GM18520 (cell line): ENCODE measurements around the gene GMPR.
"Not testable (repeated sequence)": the region's sequence is repeated elsewhere in the genome, so short reads cannot be mapped to it uniquely, and the experiment has no call there.

ENCODE experiments used
- ATAC-seq: cut with Tn5 transposase; IDR thresholded peaks from one replicate; pipeline ENCODE4 v1.9.1; 2021; ENCODE audit not compliant: unreplicated experiment

GMPR gene

GRCh38 chr6:16225062-16225731 is 13.2 kb upstream of the GMPR start:
- not testable (repeated sequence) for ATAC-seq

DNA sequence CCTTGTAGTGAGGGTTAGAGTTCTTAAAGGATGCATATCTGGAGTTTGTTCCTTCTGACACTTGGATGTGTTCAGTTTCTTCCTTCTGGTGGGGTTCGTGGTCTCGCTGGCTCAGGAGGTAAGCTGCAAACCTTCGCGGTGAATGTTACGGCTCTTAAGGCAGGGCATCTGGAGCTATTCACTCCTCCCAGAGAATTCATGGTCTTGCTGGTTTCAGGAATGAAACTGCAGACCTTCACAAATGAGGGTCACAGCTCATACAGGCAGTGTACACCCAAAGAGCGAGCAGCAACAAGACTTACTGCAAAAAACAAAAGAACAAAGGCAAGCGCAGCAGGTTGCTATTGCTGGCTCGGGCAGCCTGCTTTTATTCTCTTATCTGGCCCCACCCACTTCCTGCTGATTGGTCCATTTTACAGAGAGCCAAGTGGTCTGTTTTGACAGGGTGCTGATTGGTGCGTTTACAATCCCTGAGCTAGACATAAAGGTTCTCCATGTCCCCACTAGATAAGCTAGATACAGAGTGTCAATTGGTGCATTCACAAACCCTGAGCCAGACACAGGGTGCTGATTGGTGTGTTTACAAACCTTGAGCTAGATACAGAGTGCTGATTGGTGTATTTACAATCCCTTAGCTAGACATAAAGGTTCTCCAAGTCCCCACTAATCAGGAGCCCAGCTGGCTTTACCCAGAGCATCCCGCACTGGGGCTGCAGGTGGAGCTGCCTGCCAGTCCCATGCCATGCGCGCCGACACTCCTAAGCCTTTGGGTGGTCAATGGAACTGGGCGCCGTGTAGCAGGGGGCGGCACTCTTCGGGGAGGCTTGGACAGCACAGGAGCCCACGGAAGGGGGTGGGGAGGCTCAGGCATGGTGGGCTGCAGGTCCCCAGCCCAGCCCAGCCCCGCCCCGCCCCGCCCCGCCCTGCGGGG is 12.0 kb upstream of the GMPR start:
- not testable (repeated sequence) for ATAC-seq

GRCh38 chr6:16227048-16227562 is 11.3 kb upstream of the GMPR start:
- no peak for ATAC-seq

GRCh38 chr6:16227605-16228004 is 10.8 kb upstream of the GMPR start:
- no peak for ATAC-seq

DNA sequence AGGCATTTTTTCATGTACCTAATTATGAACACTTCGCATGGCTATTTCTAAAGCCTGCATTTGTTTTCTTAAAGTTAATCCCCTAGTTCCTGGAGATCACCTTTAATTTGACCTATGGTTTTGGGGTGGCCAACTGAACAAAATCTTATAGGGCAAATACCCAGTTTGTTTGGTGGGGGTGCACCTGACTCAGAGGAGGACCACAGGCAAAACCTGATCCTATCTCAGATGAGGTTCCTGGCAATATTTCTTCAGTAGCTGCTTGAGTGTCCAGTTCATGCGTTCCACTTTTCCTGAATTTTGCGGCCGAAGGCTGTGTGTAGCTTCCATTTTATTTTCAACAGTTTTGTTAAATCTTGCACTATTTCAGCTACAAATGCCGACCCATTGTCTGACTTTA is 10.3 kb upstream of the GMPR start:
- no peak for ATAC-seq

DNA sequence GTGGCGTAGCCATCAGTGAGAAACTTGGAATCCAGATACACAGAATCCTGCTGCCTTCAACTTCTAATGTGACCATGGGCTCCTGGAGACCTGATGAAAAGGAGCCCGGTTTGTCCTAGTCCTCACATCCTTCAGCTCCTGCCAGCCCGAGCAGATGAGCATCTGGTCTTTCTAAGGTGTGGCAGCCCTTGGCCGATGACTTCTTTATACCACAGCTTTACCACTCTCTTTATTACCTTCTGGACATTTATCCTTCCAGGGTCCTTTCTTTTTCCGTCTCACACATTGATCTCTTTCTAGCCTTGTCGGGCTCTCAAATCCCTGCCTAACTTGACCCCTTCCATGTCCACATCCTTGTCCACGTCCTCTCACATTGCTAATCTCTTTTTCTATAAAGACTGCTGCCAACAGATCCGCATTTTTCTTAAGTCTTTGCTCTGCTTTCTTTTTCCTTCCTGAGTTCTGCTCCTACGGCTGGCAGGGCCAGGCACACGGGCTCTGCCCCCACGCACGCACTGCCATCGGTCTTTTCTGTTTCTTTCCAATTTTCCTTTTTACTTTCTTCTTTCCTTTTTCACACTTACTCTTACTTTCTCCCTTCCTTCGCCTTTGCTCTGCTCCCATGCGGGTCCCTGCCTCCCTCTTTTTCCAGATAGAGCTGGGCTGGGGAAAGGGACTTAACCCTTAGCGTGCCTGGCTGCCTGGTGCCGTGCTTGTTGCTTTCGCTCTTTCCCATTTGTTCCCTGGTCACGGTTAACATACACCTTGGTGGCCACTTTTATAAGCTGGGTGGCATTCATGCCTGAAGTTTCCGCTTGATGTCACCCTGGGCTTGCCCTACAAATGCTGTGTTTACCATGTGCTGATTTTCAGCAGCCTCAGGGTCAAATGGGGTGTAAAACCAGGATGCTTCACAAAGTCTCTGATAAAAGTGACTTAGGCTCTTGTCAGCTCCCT is 9.4 kb upstream of the GMPR start:
- no peak for ATAC-seq

GRCh38 chr6:16229700-16230099 is 8.7 kb upstream of the GMPR start:
- ATAC-seq = no peak

GRCh38 chr6:16230953-16231352 is 7.4 kb upstream of the GMPR start:
- no peak for ATAC-seq

GRCh38 chr6:16232086-16232485 is 6.3 kb upstream of the GMPR start:
- ATAC-seq = no peak

GRCh38 chr6:16236009-16236501 is 2.3 kb upstream of the GMPR start:
- ATAC-seq = no peak

DNA sequence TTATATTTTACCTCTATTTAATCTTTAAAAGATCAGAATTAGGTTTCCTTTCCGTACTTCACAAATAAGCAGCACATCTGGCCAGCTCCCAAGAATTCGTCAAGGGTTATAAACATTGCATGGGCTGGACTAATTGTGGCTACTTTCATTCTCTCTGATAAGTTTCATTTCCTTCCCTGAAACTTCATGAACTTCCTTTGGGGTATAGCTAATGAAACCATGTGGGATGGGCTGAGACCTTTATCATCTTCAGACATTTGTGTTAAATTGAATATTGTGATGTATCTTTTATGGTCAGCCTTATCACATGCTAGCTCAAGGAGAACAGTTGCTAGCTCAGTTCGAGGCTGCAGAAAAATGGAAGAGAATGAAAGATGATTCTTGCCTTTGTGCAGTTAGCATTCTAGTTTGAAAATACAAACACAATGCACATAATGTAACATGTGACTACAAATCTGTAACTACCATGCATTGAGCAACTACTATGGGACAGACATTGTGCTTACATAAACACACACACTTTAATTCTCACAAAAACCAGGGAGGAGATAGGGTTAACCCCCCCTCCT is 1.7 kb upstream of the GMPR start:
- ATAC-seq = no peak

GRCh38 chr6:16237242-16237641 is 1.1 kb upstream of the GMPR start:
- no peak for ATAC-seq

DNA sequence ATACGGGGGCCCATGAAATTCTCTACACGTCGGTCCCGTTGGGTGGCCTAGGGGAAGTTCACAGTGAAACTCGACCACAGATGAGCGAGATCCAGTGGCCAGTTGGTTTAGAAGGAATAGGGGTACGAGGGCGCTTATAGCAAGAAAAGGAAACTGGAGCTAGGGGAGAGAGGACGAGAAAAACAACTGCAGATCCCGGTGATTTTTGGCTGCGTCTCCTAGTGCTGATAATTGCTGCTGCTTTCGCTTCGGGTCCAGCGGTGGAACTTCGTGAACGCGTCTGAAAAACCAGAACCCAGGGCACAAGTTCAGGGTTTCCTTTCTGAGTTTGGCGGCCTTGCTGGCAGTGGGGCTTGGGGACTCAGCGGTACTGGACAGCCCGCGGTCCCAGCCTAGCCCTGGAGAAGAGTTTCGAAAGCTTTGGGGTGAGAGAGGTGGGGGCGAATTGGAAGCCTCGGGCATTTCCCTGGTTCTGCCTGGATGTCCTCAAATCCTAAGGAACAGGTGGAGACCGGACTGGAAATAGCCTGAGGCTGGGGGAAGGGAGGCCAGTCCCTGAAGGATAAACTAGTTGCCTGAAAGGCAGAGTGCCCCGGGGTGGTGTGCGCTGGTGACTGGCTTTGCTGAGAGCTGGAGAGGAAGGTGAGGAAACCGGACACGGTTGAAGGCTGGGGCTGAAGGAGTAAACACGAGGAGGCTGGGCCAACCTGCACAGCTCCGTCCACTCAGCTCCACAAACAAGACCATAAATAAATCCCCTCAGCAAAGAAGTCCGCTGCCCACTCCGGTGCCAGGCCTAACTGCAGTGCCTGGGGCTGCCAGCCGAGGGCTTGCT is 793 bp downstream of the GMPR start:
- ATAC-seq = no peak

- ATAC-seq = no peak
Measured at GRCh38 chr6:16239798-16240123, 1.4 kb downstream of the GMPR start.

DNA sequence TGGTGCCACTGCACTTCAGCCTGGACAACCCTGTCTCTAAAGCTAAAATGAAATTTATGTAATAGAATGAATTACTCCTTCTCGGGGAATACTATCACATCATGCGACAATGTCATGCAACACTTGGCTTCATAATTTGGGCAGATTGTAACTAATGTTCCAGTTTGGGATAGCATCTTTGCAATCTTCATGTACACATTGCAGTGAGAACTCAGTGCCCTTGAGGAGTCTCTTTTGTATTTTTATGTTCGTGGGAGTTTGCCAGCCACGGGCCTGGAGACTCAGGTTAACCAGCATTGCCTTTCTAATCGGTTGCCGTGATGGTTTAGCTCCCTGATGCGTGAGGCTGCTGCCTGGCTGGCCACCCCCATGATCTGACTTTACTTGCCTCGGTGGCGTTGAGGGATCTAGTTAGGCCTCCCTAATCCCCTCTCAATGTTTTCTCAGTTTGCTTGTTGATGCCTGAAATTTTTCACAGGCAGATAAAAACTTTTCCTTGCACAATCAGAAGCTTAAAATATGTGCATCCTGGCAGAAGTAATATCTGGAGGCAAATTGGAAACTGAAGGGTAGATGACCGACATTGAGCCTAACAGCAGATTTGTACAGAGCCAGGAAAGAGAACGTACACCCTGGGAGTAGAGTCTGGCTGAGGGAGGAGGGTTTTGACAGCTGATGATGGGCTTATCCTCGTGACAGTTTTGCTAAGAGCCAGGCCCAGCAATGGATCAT is 2.4 kb downstream of the GMPR start:
- ATAC-seq = no peak

- ATAC-seq = no peak
Measured at GRCh38 chr6:16241321-16241689, 2.9 kb downstream of the GMPR start.

- no peak for ATAC-seq
Measured at GRCh38 chr6:16243055-16243454, 4.7 kb downstream of the GMPR start.

GRCh38 chr6:16243664-16244063 is 5.3 kb downstream of the GMPR start:
- no peak for ATAC-seq

GRCh38 chr6:16244446-16244845 is 6.1 kb downstream of the GMPR start:
- no peak for ATAC-seq
